H9 (cell line): ENCODE results near the gene ALDH1A3. TPM values are rescaled to one million over a fixed set of nuclear protein-coding genes. Genes with fewer than 3 reads are reported as not detected.

ENCODE experiments used
- DNase-seq: peaks from one replicate; pipeline ENCODE4 v3.0.0-alpha.2; 2017
- H2AFZ ChIP-seq: one replicate; pipeline ENCODE4 v1.6.1; 2013; ENCODE audit warnings: mild to moderate bottlenecking, low read length, control low read depth, moderate library complexity
- H2AK5ac ChIP-seq: 2 replicates; pipeline ENCODE4 v1.6.1; 2013; ENCODE audit warnings: low read length, control low read depth, mixed read lengths; ENCODE audit not compliant: insufficient read length
- H2BK120ac ChIP-seq: one replicate; pipeline ENCODE4 v1.6.1; 2013; ENCODE audit warnings: low read depth, mild to moderate bottlenecking, low read length, control low read depth, inconsistent platforms; ENCODE audit not compliant: poor library complexity, severe bottlenecking
- H2BK12ac ChIP-seq: 2 replicates; pipeline ENCODE4 v1.6.1; 2013; ENCODE audit warnings: low read length, control low read depth, mixed read lengths, low read depth; ENCODE audit not compliant: insufficient read length
- H2BK15ac ChIP-seq: 2 replicates; pipeline ENCODE4 v1.6.1; 2013; ENCODE audit warnings: low read depth, low read length, control low read depth
- H2BK20ac ChIP-seq: one replicate; pipeline ENCODE4 v1.6.1; 2013; ENCODE audit warnings: low read depth, mild to moderate bottlenecking, low read length, control low read depth, inconsistent platforms; ENCODE audit not compliant: poor library complexity, severe bottlenecking
- H2BK5ac ChIP-seq: 2 replicates; pipeline ENCODE4 v1.6.1; 2013; ENCODE audit warnings: low read length, control low read depth, mixed read lengths; ENCODE audit not compliant: insufficient read length
- H3K14ac ChIP-seq: 2 replicates; pipeline ENCODE4 v1.6.1; 2013; ENCODE audit warnings: low read length, control low read depth; ENCODE audit not compliant: insufficient read depth
- H3K18ac ChIP-seq: 2 replicates; pipeline ENCODE4 v1.6.1; 2013; ENCODE audit warnings: low read depth, mild to moderate bottlenecking, mixed read lengths, low read length, control low read depth; ENCODE audit not compliant: insufficient read length
- H3K23ac ChIP-seq: 2 replicates; pipeline ENCODE4 v1.6.1; 2013; ENCODE audit warnings: low read length, control low read depth, mixed read lengths, low read depth; ENCODE audit not compliant: insufficient read length
- H3K23me2 ChIP-seq: 2 replicates; pipeline ENCODE4 v1.6.1; 2013; ENCODE audit warnings: low read depth, mild to moderate bottlenecking, mixed read lengths, low read length, control low read depth; ENCODE audit not compliant: insufficient read length, poor library complexity, severe bottlenecking
- H3K27ac ChIP-seq: 2 replicates; pipeline ENCODE4 v1.5.1; 2013; ENCODE audit warnings: low read length, control low read depth, mixed read lengths, low read depth; ENCODE audit not compliant: insufficient read length
- H3K27me3 ChIP-seq: 2 replicates; pipeline ENCODE4 v1.6.1; 2013; ENCODE audit warnings: low read length, control low read depth, inconsistent platforms; ENCODE audit not compliant: insufficient read depth
- H3K4ac ChIP-seq: 2 replicates; pipeline ENCODE4 v1.6.1; 2013; ENCODE audit warnings: low read depth, mild to moderate bottlenecking, control low read depth, inconsistent platforms, low read length, moderate library complexity
- H3K4me1 ChIP-seq: 2 replicates; pipeline ENCODE4 v1.6.1; 2013; ENCODE audit warnings: low read length, control low read depth, inconsistent platforms; ENCODE audit not compliant: insufficient read depth
- H3K4me2 ChIP-seq: 2 replicates; pipeline ENCODE4 v1.6.1; 2013; ENCODE audit warnings: low read length, control low read depth, mixed read lengths; ENCODE audit not compliant: insufficient read length, insufficient read depth
- H3K56ac ChIP-seq: 2 replicates; pipeline ENCODE4 v1.6.1; 2013; ENCODE audit warnings: low read depth, mild to moderate bottlenecking, mixed read lengths, low read length, control low read depth; ENCODE audit not compliant: insufficient read length
- H3K79me1 ChIP-seq: 2 replicates; pipeline ENCODE4 v1.6.1; 2013; ENCODE audit warnings: low read depth, mild to moderate bottlenecking, moderate library complexity, low read length, control low read depth, inconsistent platforms; ENCODE audit not compliant: insufficient read depth, poor library complexity, severe bottlenecking
- H3K79me2 ChIP-seq: 2 replicates; pipeline ENCODE4 v1.6.1; 2013; ENCODE audit warnings: low read length, control low read depth, inconsistent platforms; ENCODE audit not compliant: insufficient read depth
- H3K9ac ChIP-seq: 2 replicates; pipeline ENCODE4 v1.6.1; 2013; ENCODE audit warnings: low read length, control low read depth, mixed read lengths; ENCODE audit not compliant: insufficient read length; ENCODE audit errors: extremely low read depth
- H3K9me3 ChIP-seq: one replicate; pipeline ENCODE4 v1.6.1; 2013; ENCODE audit warnings: low read depth, low read length, inconsistent platforms; ENCODE audit not compliant: control insufficient read depth
- H3T11ph ChIP-seq: one replicate; pipeline ENCODE4 v1.6.1; 2013; ENCODE audit warnings: mild to moderate bottlenecking, low read length, control low read depth, inconsistent platforms
- H4K20me1 ChIP-seq: one replicate; pipeline ENCODE4 v1.6.1; 2013; ENCODE audit not compliant: control insufficient read depth, insufficient read length, insufficient read depth
- H4K5ac ChIP-seq: 2 replicates; pipeline ENCODE4 v1.6.1; 2013; ENCODE audit warnings: low read depth, mild to moderate bottlenecking, mixed read lengths, low read length, control low read depth; ENCODE audit not compliant: insufficient read length
- H4K8ac ChIP-seq: replicated peaks from 2 replicates; pipeline ENCODE4 v1.6.1; 2013; ENCODE audit warnings: low read length, control low read depth, mixed read lengths, low read depth; ENCODE audit not compliant: insufficient read length
- H4K91ac ChIP-seq: 2 replicates; pipeline ENCODE4 v1.6.1; 2013; ENCODE audit warnings: low read depth, mild to moderate bottlenecking, moderate library complexity, mixed read lengths, low read length, control low read depth; ENCODE audit not compliant: insufficient read length
- H3K27ac Mint-ChIP-seq, 3 experiments: 2 replicates in 2 of 3; 3 replicates in 1 of 3; pipeline ENCODE4 v1.8.0; 2020 to 2021; ENCODE audit warnings: mixed read lengths in 3 of 3, mild to moderate bottlenecking in 1 of 3, moderate library complexity in 1 of 3
- H3K27me3 Mint-ChIP-seq: 2 replicates; pipeline ENCODE4 v1.8.0; 2021; ENCODE audit warnings: low read depth, mild to moderate bottlenecking, moderate library complexity, mixed read lengths
- H3K36me3 Mint-ChIP-seq, 3 experiments: 2 replicates in 2 of 3; 3 replicates in 1 of 3; pipeline ENCODE4 v1.8.0; 2020 to 2021; ENCODE audit warnings: low read depth in 3 of 3, mixed read lengths in 3 of 3; ENCODE audit not compliant: insufficient read depth in 1 of 3
- H3K4me1 Mint-ChIP-seq, 2 experiments: 2 replicates each; pipeline ENCODE4 v1.8.0; 2020; ENCODE audit warnings: mixed read lengths in 2 of 2
- H3K4me3 Mint-ChIP-seq, 2 experiments: 2 replicates in 1 of 2; 3 replicates in 1 of 2; pipeline ENCODE4 v1.8.0; 2020 to 2021; ENCODE audit warnings: mild to moderate bottlenecking in 2 of 2, mixed read lengths in 2 of 2, moderate library complexity in 1 of 2
- H3K9me3 Mint-ChIP-seq, 2 experiments: 2 replicates in 1 of 2; 3 replicates in 1 of 2; pipeline ENCODE4 v1.8.0; 2020; ENCODE audit warnings: mild to moderate bottlenecking in 2 of 2, mixed read lengths in 2 of 2, moderate library complexity in 1 of 2
- WGBS: extraction: QIAGEN DNeasy Blood & Tissue Kit; methylation state at CpG from one replicate; pipeline ENCODE4 v1.1.7; 2013; ENCODE audit warnings: missing lambda C conversion rate, low lambda C conversion rate, mixed read lengths; ENCODE audit not compliant: insufficient read length; ENCODE audit errors: extremely low coverage; 5-methylcytosine and 5-hydroxymethylcytosine counted together
- total RNA-seq: library from RNA; stranded (reverse); gene quantifications from 2 replicates; pipeline ENCODE4 v1.2.1, GENCODE V29; 2021
- TF ChIP-seq, protein P1 (sequence below): fragments of 200-600 bp; sonication (generic); conservative IDR thresholded peaks from 3 replicates; pipeline ENCODE4 v1.8.0; 2021; ENCODE audit warnings: antibody characterized with exemption, mild to moderate bottlenecking

ALDH1A3 gene
- total RNA-seq, 1 experiment from 2014 or later, result 9.2 TPM

DNA sequence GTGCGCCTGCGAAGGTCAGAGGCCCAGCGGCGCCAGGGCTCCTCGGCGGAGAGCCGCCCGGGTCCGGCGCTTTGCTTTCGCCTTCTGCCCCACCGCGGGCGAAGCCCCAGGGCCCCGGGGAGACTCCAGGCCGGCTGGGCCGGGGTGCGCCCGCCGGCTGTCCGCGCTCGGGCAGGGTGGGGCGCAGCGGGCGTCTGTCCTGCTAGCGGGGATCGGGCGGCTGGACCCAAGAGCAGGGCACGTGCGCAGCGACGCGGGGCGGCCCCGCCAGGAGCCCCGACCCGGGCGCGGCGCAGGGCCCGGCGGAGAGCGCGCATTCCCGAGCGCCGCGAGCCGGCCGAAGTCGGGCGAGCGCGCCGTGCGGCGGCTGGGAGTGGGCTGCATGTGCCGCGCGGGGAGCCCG, 569 bp upstream of the ALDH1A3 start:
- Histone ChIP-seq H4K5ac (no peak overlapping the region), H3K4me2 (peak overlapping the region; percentile 46), H2BK20ac (no peak overlapping the region), H3K14ac (no peak overlapping the region), H3K79me1 (no peaks in the 10 kb centered on the region), H3T11ph (no peak overlapping the region), H3K56ac (no peak overlapping the region), H2AFZ (no peak overlapping the region), H3K4me1 (no peaks in the 10 kb centered on the region), H3K4ac (no peak overlapping the region), H4K8ac (no peak overlapping the region), H2BK5ac (no peak overlapping the region), H2BK120ac (no peak overlapping the region), H3K23ac (no peak overlapping the region), H4K20me1 (no peaks in the 10 kb centered on the region), H3K9me3 (no peaks in the 10 kb centered on the region), H4K91ac (no peak overlapping the region), H3K79me2 (no peaks in the 10 kb centered on the region), H3K23me2 (peaks cover 7% of the 10 kb centered on the region), H3K9ac (no peak overlapping the region), H3K18ac (no peak overlapping the region), H2AK5ac (no peak overlapping the region), H2BK12ac (no peak overlapping the region), H3K27ac (no peak overlapping the region), H3K27me3 (peaks cover 26% of the 10 kb centered on the region), H2BK15ac (no peak overlapping the region)
- H3K4me1 Mint-ChIP-seq, result peaks cover 24 to 25% of the 10 kb centered on the region in 2 experiments
- peaks cover 0 to 2% of the 10 kb centered on the region in 2 experiments; a peak in 2 of 5 replicates for H3K9me3 Mint-ChIP-seq
- H3K4me3 Mint-ChIP-seq, result peak overlapping the region; percentile 70 to 87
- no peak for DNase-seq
- H3K27me3 Mint-ChIP-seq, result peaks cover 76% of the 10 kb centered on the region
- TF ChIP-seq, protein P1, sequence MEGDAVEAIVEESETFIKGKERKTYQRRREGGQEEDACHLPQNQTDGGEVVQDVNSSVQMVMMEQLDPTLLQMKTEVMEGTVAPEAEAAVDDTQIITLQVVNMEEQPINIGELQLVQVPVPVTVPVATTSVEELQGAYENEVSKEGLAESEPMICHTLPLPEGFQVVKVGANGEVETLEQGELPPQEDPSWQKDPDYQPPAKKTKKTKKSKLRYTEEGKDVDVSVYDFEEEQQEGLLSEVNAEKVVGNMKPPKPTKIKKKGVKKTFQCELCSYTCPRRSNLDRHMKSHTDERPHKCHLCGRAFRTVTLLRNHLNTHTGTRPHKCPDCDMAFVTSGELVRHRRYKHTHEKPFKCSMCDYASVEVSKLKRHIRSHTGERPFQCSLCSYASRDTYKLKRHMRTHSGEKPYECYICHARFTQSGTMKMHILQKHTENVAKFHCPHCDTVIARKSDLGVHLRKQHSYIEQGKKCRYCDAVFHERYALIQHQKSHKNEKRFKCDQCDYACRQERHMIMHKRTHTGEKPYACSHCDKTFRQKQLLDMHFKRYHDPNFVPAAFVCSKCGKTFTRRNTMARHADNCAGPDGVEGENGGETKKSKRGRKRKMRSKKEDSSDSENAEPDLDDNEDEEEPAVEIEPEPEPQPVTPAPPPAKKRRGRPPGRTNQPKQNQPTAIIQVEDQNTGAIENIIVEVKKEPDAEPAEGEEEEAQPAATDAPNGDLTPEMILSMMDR, result no peak
- WGBS, result no CpG with 5 or more reads among the region's 62 CpGs
- no peak overlapping the region for H3K27ac Mint-ChIP-seq
- no peaks in the 10 kb centered on the region; a peak in 2 of 7 replicates for H3K36me3 Mint-ChIP-seq
